Peyer's patch (tissue), 4 donors: Measurements from ENCODE around the gene COLEC11.

Source experiments
- CTCF ChIP-seq, 6 experiments: fragments of 450-650 bp in 4 of 6; fragments of 200-600 bp in 2 of 6; sonication (generic) in 1 of 6; IDR thresholded peaks; one replicate each; pipeline ENCODE4 v1.5.1; 2017 to 2019; ENCODE audit warnings: antibody characterized with exemption in 6 of 6, mild to moderate bottlenecking in 3 of 6, moderate library complexity in 1 of 6
- POLR2A ChIP-seq, 2 donors: fragments of 450-650 bp; IDR thresholded peaks; one replicate each; pipeline ENCODE4 v1.5.1; 2017; ENCODE audit warnings: antibody characterized with exemption in 2 of 2, mild to moderate bottlenecking in 2 of 2, moderate library complexity in 2 of 2

DNA sequence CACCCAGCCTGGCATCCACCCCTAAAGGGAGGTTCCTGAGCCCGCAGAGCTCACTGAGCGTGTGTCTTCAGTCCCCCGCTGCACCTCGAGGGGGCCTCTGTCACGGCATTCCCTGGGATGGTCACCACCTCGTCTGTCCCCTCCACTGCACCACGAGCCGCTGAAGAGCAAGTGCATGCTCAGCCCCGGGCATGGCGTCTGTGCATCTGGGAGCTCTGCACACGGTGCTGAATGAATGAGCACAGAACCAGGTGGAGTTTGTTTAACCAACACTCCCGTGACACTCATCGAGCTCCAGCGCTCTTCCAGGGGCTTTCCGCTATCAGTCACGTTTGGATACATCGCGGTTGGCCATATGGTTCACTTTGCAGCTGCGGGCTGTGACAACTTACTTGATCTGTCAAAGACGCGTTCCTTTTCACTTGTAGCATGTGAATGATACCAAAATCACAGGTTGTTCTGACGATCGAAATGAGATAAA, 72.3 kb downstream of the COLEC11 start:
- TF ChIP-seq CTCF (IDR thresholded peaks at IDR 0.05) (no peak), POLR2A (IDR thresholded peaks at IDR 0.05) (no peak)
